ENCODE data around the gene SRGAP1.

GRCh38 chr12:63874897-63875480 lies 30.5 kb downstream of the SRGAP1 start:
- TF ChIP-seq, protein P1, sequence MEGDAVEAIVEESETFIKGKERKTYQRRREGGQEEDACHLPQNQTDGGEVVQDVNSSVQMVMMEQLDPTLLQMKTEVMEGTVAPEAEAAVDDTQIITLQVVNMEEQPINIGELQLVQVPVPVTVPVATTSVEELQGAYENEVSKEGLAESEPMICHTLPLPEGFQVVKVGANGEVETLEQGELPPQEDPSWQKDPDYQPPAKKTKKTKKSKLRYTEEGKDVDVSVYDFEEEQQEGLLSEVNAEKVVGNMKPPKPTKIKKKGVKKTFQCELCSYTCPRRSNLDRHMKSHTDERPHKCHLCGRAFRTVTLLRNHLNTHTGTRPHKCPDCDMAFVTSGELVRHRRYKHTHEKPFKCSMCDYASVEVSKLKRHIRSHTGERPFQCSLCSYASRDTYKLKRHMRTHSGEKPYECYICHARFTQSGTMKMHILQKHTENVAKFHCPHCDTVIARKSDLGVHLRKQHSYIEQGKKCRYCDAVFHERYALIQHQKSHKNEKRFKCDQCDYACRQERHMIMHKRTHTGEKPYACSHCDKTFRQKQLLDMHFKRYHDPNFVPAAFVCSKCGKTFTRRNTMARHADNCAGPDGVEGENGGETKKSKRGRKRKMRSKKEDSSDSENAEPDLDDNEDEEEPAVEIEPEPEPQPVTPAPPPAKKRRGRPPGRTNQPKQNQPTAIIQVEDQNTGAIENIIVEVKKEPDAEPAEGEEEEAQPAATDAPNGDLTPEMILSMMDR (IDR thresholded peaks at IDR 0.05), result no peak
- TF ChIP-seq POLR2A (IDR thresholded peaks at IDR 0.05), result no peak
